ENCODE measurements around the gene TOP2B.
A peak's percentile ranks its signal among the peaks of the same experiment; 100 is the strongest.

The TOP2B gene

DNA sequence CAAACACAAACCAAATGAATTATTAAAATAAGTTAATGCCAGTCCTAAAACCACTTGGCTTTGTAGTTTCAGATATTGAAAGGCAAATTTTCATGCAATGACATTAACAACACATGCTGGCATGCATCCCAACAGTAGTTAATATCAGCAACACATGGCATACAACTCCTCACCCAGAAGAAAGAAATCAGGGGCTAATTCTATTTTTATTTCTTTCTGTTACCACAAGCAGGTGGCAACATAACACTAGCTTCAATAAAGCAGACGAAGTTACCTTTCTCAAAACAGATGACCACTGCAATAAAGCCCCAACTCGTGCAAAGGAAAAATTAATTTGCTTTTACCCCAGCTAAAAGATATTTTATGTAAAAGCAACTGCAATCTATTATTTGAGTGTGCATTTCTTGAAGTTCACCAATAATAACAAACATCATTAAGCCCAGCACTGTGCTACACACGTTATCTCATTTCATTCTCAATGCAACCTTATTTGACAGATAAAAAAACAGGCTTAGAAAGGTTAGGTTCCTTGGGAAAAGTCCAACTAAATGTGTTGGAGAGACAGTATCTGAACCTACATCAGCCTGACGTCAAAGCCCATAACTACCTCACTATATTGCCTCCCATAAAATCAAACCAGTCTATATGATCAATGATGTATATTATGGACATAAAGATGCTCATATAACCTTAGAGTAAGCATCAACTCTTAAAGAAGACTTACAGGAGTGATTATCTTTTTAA is 2.8 kb downstream of the TOP2B start:
- Mint-ChIP-seq H3K4me3 (peak overlapping the region; percentile 49), H3K27me3 (ENCODE audit: low read depth) (peaks cover 2% of the 10 kb centered on the region), H3K27ac (no peak overlapping the region), H3K4me1 (ENCODE audit: low read depth) (peaks cover 47% of the 10 kb centered on the region), H3K36me3 (ENCODE audit: low read depth) (peaks cover 16% of the 10 kb centered on the region), H3K9me3 (no peaks in the 10 kb centered on the region)

- Mint-ChIP-seq H3K36me3 (ENCODE audit: low read depth) (peaks cover 14% of the 10 kb centered on the region), H3K4me3 (no peak overlapping the region), H3K9me3 (no peaks in the 10 kb centered on the region), H3K27me3 (ENCODE audit: low read depth) (no peaks in the 10 kb centered on the region), H3K27ac (no peak overlapping the region), H3K4me1 (ENCODE audit: low read depth) (peaks cover 47% of the 10 kb centered on the region)
These were observed 5.9 kb downstream of the TOP2B start for GRCh38 chr3:25658836-25659235.

- H3K4me1 Mint-ChIP-seq (ENCODE audit: low read depth), result peaks cover 45% of the 10 kb centered on the region
- no peaks in the 10 kb centered on the region for H3K9me3 Mint-ChIP-seq
- H3K36me3 Mint-ChIP-seq (ENCODE audit: low read depth), result peaks cover 9% of the 10 kb centered on the region
- no peaks in the 10 kb centered on the region for H3K27me3 Mint-ChIP-seq (ENCODE audit: low read depth)
- H3K27ac Mint-ChIP-seq, result no peak overlapping the region
- H3K4me3 Mint-ChIP-seq, result no peak overlapping the region
These were observed 7.4 kb downstream of the TOP2B start for GRCh38 chr3:25657293-25657692.

DNA sequence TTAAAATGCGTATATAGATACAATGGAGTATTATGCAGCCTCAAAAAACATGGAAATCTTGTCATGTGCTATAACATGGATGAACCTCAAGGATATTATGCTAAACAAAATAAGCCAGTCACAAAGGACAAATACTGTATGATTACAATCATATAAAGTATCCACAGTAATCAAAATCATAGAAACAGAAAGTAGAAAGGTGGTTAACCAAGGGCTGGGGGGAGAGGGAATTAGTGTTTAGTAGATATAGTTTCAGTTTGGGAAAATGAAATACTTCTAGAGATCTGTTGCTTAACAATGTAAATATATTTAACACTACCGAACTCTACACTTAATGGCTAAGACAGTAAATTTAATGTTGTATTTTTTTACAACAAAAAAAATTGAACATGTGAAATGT is 9.0 kb downstream of the TOP2B start:
- Mint-ChIP-seq H3K9me3 (peaks cover 3% of the 10 kb centered on the region), H3K36me3 (ENCODE audit: low read depth) (peaks cover 18% of the 10 kb centered on the region), H3K27me3 (ENCODE audit: low read depth) (no peaks in the 10 kb centered on the region), H3K4me1 (ENCODE audit: low read depth) (peaks cover 44% of the 10 kb centered on the region), H3K27ac (no peak overlapping the region), H3K4me3 (no peak overlapping the region)

- Mint-ChIP-seq H3K4me1 (ENCODE audit: low read depth) (peaks cover 40% of the 10 kb centered on the region), H3K4me3 (no peak overlapping the region), H3K9me3 (peaks cover 8% of the 10 kb centered on the region), H3K27me3 (ENCODE audit: low read depth) (no peaks in the 10 kb centered on the region), H3K27ac (no peak overlapping the region), H3K36me3 (ENCODE audit: low read depth) (peaks cover 21% of the 10 kb centered on the region)
These were observed 10.1 kb downstream of the TOP2B start for GRCh38 chr3:25654576-25654975.

GRCh38 chr3:25653322-25653721 is 11.4 kb downstream of the TOP2B start:
- Mint-ChIP-seq H3K4me1 (ENCODE audit: low read depth) (peaks cover 36% of the 10 kb centered on the region), H3K9me3 (peaks cover 17% of the 10 kb centered on the region), H3K4me3 (no peak overlapping the region), H3K36me3 (ENCODE audit: low read depth) (peaks cover 24% of the 10 kb centered on the region), H3K27me3 (ENCODE audit: low read depth) (no peaks in the 10 kb centered on the region), H3K27ac (no peak overlapping the region)

DNA sequence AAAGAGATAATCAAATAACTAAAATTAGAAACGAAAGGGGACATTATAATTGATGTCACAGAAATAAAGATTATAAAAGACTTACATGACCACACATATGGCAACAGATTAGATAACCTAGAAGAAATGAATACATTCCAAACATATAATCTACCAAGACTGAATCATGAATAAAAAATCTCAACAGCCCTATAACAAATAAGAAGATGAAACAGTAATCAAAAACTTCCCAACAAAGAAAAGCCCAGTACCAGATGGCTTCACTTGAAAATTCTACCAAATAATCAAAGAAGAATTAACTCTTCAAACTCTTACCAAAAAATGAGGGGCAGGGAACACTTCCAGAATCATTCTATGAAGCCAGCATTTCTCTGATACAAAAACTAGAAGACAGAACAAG is 11.8 kb downstream of the TOP2B start:
- Mint-ChIP-seq H3K36me3 (ENCODE audit: low read depth) (peaks cover 28% of the 10 kb centered on the region), H3K4me1 (ENCODE audit: low read depth) (peaks cover 40% of the 10 kb centered on the region), H3K9me3 (peaks cover 21% of the 10 kb centered on the region), H3K4me3 (no peak overlapping the region), H3K27ac (no peak overlapping the region), H3K27me3 (ENCODE audit: low read depth) (no peaks in the 10 kb centered on the region)

GRCh38 chr3:25648925-25649830 is 15.5 kb downstream of the TOP2B start:
- H3K4me3 Mint-ChIP-seq, result no peak overlapping the region
- peaks cover 27% of the 10 kb centered on the region for H3K4me1 Mint-ChIP-seq (ENCODE audit: low read depth)
- H3K9me3 Mint-ChIP-seq, result peaks cover 21% of the 10 kb centered on the region
- peaks cover 29% of the 10 kb centered on the region for H3K36me3 Mint-ChIP-seq (ENCODE audit: low read depth)
- no peaks in the 10 kb centered on the region for H3K27me3 Mint-ChIP-seq (ENCODE audit: low read depth)
- H3K27ac Mint-ChIP-seq, result no peak overlapping the region

DNA sequence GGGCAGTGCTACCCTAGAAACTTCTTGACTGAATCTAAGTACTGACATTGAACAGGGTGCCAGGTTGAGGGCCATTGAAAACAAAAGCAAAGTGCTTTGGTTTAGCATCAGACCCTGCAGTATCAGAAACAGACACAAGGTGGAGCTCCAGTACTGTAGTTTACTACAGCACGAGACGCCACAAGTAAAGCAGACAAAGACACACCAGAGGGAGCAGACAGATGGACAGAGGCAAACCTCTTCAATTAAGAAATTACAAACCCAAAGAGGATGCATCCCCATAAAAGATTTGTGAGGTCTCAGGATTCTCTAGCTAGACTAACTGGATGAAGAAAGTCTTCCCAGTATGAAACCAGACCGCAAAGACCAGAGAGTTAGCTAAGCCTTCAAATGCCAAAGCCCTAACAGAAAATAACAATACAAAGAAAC is 16.6 kb downstream of the TOP2B start:
- H3K9me3 Mint-ChIP-seq, result peaks cover 21% of the 10 kb centered on the region
- H3K27ac Mint-ChIP-seq, result peak overlapping the region; percentile 6
- H3K27me3 Mint-ChIP-seq (ENCODE audit: low read depth), result no peaks in the 10 kb centered on the region
- peaks cover 30% of the 10 kb centered on the region for H3K36me3 Mint-ChIP-seq (ENCODE audit: low read depth)
- H3K4me1 Mint-ChIP-seq (ENCODE audit: low read depth), result peaks cover 23% of the 10 kb centered on the region
- no peak overlapping the region for H3K4me3 Mint-ChIP-seq

GRCh38 chr3:25635038-25635437 is 29.7 kb downstream of the TOP2B start:
- no peak overlapping the region for H3K4me3 Mint-ChIP-seq
- H3K27ac Mint-ChIP-seq, result no peak overlapping the region
- H3K4me1 Mint-ChIP-seq (ENCODE audit: low read depth), result peaks cover 9% of the 10 kb centered on the region
- H3K9me3 Mint-ChIP-seq, result no peaks in the 10 kb centered on the region
- no peaks in the 10 kb centered on the region for H3K27me3 Mint-ChIP-seq (ENCODE audit: low read depth)
- H3K36me3 Mint-ChIP-seq (ENCODE audit: low read depth), result peaks cover 36% of the 10 kb centered on the region

DNA sequence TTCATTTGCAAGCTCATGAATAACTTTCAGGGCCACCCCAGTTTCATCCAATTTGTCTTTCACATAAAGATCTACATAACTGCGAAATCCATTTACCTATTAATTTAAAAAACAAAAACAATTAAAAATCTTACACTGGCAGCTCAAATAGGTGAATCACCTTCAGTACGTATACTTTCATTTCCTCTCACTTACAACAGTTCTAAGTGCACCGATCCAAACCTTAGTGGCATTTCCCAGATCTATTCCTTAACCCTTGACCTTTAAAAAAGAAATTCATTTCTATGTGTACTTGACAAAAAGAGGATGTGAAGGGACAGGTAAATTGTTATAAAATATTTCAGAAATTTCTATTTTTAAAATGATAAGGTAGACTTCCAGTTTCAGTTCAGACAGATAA is 30.8 kb downstream of the TOP2B start:
- no peaks in the 10 kb centered on the region for H3K27me3 Mint-ChIP-seq (ENCODE audit: low read depth)
- no peaks in the 10 kb centered on the region for H3K9me3 Mint-ChIP-seq
- H3K4me1 Mint-ChIP-seq (ENCODE audit: low read depth), result peaks cover 9% of the 10 kb centered on the region
- H3K4me3 Mint-ChIP-seq, result no peak overlapping the region
- no peak overlapping the region for H3K27ac Mint-ChIP-seq
- H3K36me3 Mint-ChIP-seq (ENCODE audit: low read depth), result peaks cover 40% of the 10 kb centered on the region

DNA sequence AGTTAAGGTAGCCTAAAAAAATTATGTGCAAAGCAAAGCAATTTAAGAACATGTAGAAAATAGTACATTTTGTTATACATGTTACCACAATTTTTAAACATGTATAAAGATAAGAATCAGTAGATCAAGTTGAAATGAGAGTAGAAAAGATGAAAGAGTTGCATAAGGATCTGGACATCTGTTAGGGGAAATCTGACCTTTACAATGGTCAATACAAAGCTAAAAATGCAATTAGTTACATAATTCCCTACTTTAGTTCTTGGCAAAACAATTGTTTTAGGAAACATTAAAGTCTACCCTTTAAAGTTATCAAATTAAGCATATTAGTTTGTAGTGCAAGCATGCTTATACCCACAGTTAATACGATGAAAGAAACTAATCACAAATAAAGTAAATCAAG is 32.7 kb downstream of the TOP2B start:
- H3K4me3 Mint-ChIP-seq, result no peak overlapping the region
- H3K36me3 Mint-ChIP-seq (ENCODE audit: low read depth), result peaks cover 44% of the 10 kb centered on the region

GRCh38 chr3:25621087-25621486 is 43.6 kb downstream of the TOP2B start:
- H3K27me3 Mint-ChIP-seq (ENCODE audit: low read depth), result no peaks in the 10 kb centered on the region
- no peak overlapping the region for H3K27ac Mint-ChIP-seq
- peaks cover 54% of the 10 kb centered on the region for H3K36me3 Mint-ChIP-seq (ENCODE audit: low read depth)
- H3K4me1 Mint-ChIP-seq (ENCODE audit: low read depth), result no peaks in the 10 kb centered on the region
- no peak overlapping the region for H3K4me3 Mint-ChIP-seq
- H3K9me3 Mint-ChIP-seq, result no peaks in the 10 kb centered on the region

More for the DNA sequence above, 32.7 kb downstream of the TOP2B start:
- Mint-ChIP-seq H3K4me1 (ENCODE audit: low read depth) (peaks cover 9% of the 10 kb centered on the region), H3K9me3 (no peaks in the 10 kb centered on the region), H3K27me3 (ENCODE audit: low read depth) (no peaks in the 10 kb centered on the region), H3K27ac (no peak overlapping the region)

DNA sequence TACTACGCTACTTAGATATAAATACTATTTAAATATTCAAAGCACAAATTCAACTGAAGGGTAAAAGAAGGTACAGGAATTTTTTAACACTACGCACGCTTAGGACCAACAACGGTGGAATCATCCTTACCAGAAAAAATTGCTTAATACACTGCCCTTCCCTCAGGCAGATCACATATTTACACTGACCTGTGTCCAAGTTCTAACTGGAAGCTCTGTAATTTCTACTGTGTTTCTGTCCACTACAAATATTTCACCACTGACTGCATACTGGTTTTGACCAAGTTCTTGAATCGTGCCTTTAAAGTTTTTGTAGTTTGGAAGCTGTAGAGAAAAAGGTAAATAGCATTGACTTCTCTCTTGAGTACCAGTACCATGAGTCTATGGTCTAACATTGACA is 44.2 kb downstream of the TOP2B start:
- Mint-ChIP-seq H3K9me3 (no peaks in the 10 kb centered on the region), H3K36me3 (ENCODE audit: low read depth) (peaks cover 51% of the 10 kb centered on the region)

DNA sequence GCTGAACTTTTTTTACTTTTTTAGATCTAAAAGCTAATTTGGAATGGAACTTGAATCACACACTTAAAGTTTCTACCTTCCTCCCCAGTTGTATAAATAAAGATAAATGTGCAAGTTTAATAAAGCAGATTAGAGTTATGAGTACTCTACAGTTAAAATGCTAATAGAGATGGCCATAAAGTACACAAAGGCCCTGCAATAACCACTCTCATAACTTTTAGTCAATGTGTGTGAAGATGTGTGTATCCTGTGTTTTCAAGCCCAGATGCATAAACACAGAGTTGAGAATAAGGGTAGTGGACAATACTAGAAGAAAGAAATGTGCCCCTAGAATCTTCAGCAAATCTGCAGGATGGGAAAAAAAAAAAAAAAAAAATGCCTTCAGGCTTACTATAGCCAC is 45.3 kb downstream of the TOP2B start:
- H3K27ac Mint-ChIP-seq, result no peak overlapping the region
- no peaks in the 10 kb centered on the region for H3K27me3 Mint-ChIP-seq (ENCODE audit: low read depth)
- H3K36me3 Mint-ChIP-seq (ENCODE audit: low read depth), result peaks cover 47% of the 10 kb centered on the region
- no peaks in the 10 kb centered on the region for H3K9me3 Mint-ChIP-seq
- no peaks in the 10 kb centered on the region for H3K4me1 Mint-ChIP-seq (ENCODE audit: low read depth)
- H3K4me3 Mint-ChIP-seq, result no peak overlapping the region

More for the DNA sequence above, 44.2 kb downstream of the TOP2B start:
- Mint-ChIP-seq H3K27ac (no peak overlapping the region), H3K4me1 (ENCODE audit: low read depth) (no peaks in the 10 kb centered on the region), H3K4me3 (no peak overlapping the region), H3K27me3 (ENCODE audit: low read depth) (no peaks in the 10 kb centered on the region)
